ENCODE data around the gene EIF5A.
"Not testable (repeated sequence)": the region's sequence is repeated elsewhere in the genome, so short reads cannot be mapped to it uniquely, and the experiment has no call there.

The EIF5A gene

GRCh38 chr17:7332600-7333069 lies 25.2 kb downstream of the EIF5A start:
- not testable (repeated sequence) for DNase-seq

DNA sequence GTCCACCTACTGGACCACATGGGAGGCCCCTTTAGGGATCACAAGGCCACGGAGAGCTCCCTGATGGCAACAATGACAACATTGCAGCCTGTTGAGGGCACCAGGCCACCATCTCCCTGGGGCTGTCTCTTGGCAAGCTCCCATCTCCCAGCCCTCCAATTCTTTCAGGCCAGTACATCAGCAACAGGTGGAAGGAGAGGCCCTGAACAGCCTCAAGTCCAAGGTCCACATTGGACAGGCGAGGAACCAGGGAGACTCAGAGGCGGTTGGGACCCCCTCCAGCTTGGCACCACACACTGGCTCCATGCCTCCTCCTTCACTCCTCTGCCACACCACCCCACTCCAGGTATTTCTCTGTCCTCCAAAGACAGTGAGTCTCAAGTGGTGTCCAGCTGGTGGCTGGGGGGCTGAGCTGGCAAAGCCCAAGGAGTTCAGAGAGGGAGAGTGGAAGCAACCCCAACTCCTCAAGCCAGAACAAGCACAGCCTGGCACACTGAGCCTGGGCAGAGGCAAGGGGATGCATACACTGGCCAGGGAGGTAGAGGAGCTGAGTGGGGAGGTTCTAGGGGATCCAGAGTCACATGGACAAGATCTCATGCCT lies 27.6 kb downstream of the EIF5A start:
- no peak for DNase-seq

DNA sequence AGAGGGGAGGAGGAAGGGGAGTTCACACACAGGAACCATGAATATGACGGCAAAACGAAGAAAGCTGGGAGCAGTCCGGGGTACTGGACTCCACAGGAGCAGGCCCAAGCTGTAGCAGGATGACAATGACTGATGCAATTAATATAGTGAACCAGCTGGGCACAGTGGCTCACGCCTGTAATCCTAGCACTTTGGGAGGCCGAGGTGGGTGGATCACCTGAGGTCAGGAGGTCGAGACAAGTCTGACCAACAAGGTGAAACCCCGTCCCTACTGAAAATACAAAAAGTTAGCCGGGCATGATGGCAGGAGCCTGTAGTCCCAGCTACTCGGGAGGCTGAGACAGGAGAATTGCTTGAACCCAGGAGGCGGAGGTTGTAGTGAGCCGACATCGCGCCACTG lies 28.3 kb downstream of the EIF5A start:
- DNase-seq = not testable (repeated sequence)

GRCh38 chr17:7336240-7337175 lies 29.1 kb downstream of the EIF5A start, which contains the start of gene ACAP1:
Gene ACAP1 (plus strand): TSS chr17:7336529. CDS start chr17:7336735, 206 bp downstream.
- peak; percentile 60 for DNase-seq

DNA sequence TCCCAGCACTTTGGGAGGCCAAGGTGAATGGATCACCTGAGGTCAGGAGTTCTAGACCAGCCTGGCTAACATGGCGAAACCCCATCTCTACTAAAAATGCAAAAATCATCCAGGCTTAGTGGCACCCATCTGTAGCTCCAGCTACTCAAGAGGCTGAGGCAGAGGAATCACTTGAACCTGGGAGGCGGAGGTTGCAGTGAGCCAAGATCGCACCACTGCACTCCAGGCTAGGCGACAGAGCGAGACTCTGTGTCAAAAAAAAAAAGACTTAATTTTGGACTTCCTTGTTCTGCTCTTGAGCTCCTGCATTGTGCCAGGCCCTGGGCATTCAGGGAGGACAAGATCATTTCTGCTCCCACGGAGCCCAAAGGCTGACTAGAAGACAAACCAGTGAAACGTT lies 30.2 kb downstream of the EIF5A start:
- DNase-seq = not testable (repeated sequence)

- DNase-seq = no peak
Observed at GRCh38 chr17:7340179-7340578, 32.8 kb downstream of the EIF5A start.

DNA sequence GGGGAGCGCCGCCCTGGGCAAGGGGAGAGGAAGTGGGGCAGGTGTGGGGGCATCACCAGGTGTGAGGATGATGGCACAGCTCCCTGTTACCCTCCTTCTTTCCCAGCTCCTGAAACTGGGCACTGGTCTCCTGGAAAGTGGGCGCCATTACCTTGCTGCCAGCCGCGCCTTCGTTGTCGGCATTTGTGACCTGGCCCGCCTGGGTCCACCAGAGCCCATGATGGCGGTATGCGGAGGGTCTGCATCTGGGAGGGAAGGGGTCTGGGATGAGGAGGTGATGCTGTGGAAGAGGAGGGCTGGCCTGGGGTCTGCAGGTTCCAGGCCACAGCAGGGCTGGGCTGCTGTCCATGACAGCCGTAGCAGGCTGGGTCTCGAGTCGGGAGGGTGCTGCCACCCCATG lies 34.4 kb downstream of the EIF5A start:
- no peak for DNase-seq

DNA sequence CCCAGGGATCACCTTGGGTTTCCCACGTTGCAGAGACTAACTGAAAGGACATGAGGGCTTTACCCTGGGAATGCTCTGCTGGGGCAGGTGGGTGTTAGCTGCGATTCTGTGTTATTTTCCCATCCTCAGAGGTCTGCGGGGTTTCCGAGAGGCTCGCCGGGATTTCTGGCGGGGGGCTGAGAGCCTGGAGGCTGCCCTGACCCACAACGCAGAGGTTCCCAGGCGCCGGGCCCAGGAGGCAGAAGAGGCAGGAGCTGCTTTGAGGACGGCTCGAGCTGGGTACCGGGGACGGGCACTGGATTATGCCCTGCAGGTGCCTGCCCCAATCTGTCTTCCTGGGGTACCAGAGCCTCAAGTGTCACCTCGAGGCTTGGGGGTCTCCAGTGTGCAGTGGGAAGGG lies 35.8 kb downstream of the EIF5A start:
- no peak for DNase-seq

- no peak for DNase-seq
Observed at GRCh38 chr17:7346761-7347614, 39.6 kb downstream of the EIF5A start.

DNA sequence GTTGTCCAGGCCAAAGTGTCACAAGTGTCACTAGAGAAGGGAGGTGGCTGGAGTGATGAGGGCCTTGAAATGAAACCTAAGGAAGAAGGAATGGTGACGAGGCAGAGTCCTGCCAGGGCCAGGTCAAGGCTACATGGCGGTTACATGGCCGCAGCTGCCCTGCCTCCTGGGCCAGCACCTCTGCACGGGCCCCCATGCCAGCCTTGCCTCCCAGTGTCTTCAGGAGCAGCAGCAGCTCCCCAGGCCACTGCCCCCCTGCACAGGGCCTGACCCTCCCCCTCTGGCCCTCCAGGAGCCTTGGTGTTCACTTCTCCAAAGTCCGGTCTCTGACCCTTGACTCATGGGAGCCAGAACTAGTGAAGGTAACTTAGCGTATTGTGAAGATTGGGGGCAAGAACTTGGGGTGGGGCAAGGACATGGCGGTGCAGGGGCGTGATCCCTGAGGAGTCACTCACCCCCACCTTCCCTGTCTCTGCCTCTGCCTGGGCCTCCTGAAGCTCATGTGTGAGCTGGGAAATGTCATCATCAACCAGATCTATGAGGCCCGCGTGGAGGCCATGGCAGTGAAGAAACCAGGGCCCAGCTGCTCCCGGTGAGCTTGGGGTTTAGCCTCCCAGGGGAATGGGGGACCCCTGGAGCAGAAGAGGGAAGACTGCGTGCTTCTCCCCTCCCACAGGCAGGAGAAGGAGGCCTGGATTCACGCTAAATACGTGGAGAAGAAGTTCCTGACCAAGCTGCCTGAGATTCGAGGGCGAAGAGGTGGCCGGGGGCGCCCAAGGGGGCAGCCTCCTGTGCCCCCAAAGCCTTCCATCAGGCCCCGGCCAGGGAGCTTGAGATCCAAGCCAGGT lies 40.4 kb downstream of the EIF5A start:
- DNase-seq = no peak

DNA sequence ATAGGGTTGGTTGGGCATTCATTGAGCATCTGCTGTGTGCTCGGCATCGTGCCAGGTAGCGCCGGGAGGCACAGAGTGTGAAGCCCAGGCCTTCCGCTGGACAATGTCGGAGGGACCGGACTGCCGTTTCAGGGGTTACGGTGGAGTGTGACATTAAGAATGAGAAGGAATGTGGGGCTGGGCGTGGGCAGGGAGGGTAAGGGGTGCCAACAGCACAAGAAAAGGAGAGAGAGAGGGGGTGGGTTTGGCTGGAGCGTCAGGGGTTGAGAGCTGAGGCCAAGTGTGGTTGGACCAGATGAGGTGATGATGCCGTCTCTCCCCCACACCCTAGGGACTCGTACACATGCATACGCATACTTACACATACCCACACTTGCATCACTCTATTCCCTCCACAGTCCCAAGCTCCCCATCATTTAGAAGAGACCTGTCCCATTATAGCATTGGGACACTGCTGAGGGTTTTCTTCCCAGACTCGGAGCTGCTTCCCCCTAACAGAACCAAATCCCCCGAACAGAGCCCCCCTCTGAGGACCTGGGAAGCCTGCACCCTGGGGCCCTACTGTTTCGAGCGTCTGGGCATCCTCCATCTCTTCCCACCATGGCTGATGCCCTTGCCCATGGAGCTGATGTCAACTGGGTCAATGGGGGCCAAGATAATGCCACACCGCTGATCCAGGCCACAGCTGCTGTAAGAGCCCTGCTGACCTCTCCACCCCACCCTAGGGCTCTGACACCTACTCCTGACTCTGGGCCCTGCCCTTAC lies 41.2 kb downstream of the EIF5A start:
- no peak for DNase-seq

GRCh38 chr17:7351665-7352502 lies 44.5 kb downstream of the EIF5A start, which contains the start of gene KCTD11:
Gene KCTD11 (plus strand): TSS chr17:7352162.
- peak; percentile 91 for DNase-seq

GRCh38 chr17:7352503-7352889 lies 45.1 kb downstream of the EIF5A start:
- no peak for DNase-seq

DNA sequence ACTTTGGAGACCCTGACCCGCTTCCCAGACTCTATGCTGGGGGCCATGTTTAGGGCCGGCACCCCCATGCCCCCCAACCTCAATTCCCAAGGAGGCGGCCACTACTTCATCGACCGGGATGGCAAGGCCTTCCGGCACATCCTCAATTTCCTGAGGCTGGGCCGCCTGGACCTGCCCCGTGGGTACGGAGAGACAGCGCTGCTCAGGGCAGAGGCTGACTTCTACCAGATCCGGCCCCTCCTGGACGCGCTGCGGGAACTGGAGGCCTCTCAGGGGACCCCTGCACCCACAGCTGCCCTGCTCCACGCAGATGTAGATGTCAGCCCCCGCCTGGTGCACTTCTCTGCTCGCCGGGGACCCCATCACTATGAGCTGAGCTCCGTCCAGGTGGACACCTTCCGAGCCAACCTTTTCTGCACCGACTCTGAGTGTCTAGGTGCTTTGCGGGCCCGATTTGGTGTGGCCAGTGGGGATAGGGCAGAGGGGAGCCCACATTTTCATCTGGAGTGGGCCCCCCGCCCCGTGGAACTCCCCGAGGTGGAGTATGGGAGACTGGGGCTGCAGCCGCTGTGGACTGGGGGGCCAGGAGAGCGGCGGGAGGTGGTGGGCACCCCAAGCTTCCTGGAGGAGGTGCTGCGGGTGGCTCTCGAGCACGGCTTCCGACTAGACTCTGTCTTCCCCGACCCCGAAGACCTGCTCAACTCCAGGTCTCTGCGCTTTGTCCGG lies 45.6 kb downstream of the EIF5A start:
- no peak for DNase-seq

GRCh38 chr17:7354262-7354843 lies 46.9 kb downstream of the EIF5A start:
- DNase-seq = no peak

- no peak for DNase-seq
Observed at GRCh38 chr17:7355053-7355452, 47.6 kb downstream of the EIF5A start, which contains the start of gene TMEM95. Gene TMEM95 (plus strand): TSS chr17:7355156. CDS start chr17:7355205, 49 bp downstream.

DNA sequence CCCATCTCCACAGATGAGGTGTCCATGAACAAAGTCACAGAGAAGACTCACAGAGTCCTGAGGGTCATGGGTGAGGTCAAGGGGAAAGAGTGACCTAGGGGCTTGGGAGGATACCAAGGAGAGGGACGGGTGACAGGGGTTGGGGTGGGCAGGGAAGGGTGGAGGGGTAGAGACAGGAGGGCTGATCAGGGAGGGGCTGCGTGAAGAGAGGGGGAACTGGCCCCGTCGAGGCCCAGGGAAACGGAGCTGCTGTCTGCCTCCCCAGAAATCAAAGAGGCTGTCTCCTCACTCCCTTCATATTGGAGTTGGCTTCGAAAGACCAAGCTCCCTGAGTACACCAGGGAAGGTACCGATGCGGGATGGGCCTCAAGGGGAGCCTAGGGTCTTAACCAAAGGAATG lies 48.1 kb downstream of the EIF5A start:
- DNase-seq = no peak

GRCh38 chr17:7356072-7356549 lies 48.7 kb downstream of the EIF5A start:
- peak; percentile 46 for DNase-seq

- DNase-seq = no peak
Observed at GRCh38 chr17:7356756-7357155, 49.3 kb downstream of the EIF5A start.
